DOHH2 (cell line): ENCODE measurements around the gene ZFHX3.

Experiments
- CTCF ChIP-seq: fragments of 200-600 bp; sonication (generic); IDR thresholded peaks from one replicate; pipeline ENCODE4 v1.5.1; 2014; ENCODE audit warnings: antibody characterized with exemption, mild to moderate bottlenecking, low read depth, low read length; ENCODE audit not compliant: poor library complexity, severe bottlenecking
- EZH2phosphoT487 ChIP-seq: fragments of 200-600 bp; sonication (generic); IDR thresholded peaks from 2 replicates; pipeline ENCODE4 v1.6.1; 2017; ENCODE audit warnings: borderline replicate concordance, mild to moderate bottlenecking, antibody characterized with exemption, low read length, moderate library complexity, mixed read lengths

- TF ChIP-seq CTCF (no peak), EZH2phosphoT487 (no peak)
These were observed 161.5 kb downstream of the ZFHX3 start for GRCh38 chr16:72886346-72886974.
